Measurements from ENCODE around the gene ARL13B.
A peak's percentile ranks its signal among the peaks of the same experiment; 100 is the strongest.
"Not testable (repeated sequence)": the region's sequence is repeated elsewhere in the genome, so short reads cannot be mapped to it uniquely, and the experiment has no call there.

ARL13B gene

DNA sequence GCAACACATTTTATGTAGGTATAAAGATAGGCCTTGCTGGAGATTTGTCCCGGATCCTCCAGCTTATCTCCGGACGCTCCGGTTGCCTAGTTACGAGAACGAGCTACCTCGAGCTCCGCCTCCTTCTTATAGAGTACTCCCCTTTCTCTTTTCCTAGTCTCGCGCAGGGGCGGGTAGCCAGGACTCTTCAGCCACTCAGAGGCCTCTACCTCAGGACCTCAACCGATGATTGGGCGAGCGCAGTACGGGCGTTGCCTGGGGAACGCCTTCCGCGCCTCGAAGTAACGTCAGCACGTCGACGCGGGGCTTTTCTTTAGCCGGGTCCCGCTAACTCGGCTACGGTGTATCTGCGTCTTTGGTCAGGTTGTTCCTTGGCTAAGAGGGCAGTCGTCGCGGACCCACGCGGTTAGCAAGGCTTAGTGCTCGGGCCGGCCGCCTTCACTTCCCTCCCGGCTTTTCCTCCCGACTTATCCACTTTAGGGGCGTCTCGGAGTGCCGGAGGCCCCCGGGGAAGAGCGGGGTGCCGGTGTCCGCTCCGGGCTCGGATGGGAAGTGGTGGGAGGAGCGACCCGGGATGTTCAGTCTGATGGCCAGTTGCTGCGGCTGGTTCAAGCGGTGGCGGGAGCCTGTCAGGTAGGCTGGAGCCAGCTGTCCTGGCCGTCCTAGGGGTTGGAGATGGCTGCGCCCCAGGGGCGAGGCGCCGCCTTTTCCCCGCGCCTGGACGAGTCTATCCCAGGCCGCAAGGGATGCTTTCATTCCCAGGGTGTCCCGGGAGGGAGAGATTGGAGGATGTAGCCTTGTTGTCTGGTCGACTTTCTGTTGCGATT is at the start of gene ARL13B:
TSS of gene ARL13B (plus strand) at position 306 of the 827 bp plus-strand sequence. CDS start at position 575, 269 bp downstream.
- peak within 1 kb of the TSS; percentile 63 for H3K4me3 ChIP-seq (ENCODE audit: low read length)
- TF ChIP-seq, protein P1, sequence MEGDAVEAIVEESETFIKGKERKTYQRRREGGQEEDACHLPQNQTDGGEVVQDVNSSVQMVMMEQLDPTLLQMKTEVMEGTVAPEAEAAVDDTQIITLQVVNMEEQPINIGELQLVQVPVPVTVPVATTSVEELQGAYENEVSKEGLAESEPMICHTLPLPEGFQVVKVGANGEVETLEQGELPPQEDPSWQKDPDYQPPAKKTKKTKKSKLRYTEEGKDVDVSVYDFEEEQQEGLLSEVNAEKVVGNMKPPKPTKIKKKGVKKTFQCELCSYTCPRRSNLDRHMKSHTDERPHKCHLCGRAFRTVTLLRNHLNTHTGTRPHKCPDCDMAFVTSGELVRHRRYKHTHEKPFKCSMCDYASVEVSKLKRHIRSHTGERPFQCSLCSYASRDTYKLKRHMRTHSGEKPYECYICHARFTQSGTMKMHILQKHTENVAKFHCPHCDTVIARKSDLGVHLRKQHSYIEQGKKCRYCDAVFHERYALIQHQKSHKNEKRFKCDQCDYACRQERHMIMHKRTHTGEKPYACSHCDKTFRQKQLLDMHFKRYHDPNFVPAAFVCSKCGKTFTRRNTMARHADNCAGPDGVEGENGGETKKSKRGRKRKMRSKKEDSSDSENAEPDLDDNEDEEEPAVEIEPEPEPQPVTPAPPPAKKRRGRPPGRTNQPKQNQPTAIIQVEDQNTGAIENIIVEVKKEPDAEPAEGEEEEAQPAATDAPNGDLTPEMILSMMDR (IDR thresholded peaks at IDR 0.05; ENCODE audit: insufficient read depth, low read depth, low read length, missing control alignments): no peak
- DNase-seq (ENCODE audit: low read depth): peak; percentile 99

DNA sequence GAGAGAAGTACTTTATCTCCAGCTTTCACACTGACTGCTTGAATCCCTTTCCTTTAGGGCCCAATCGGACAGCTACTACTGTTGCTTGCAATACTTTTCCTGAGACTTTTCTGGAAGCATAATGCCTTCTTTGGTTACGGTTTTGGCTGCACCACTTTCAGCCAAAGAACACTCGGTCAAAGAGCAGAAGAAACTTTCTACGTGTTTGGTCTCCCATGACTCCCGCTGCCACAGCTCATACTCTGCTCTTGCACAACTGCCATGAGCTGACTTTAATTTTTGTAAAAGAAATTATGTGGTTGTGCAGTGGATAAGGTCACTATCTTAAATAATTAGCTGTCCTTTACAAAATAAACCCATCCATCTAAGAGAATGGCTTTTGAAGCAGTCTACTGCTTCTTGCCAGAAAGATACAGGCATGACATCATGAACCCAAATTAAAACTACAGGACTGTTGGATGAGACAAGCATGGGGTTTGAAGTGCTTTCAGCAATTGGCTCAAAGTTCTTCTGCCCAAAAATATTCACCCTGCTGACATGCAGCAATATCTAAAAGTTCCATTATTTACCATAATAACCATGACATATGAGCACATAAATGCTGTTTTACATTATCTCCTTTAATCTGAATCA is 48.2 kb upstream of the ARL13B start:
- no peak for DNase-seq (ENCODE audit: low read depth)
- no peak overlapping the region for H3K4me3 ChIP-seq (ENCODE audit: low read length)
- TF ChIP-seq, protein P1 (IDR thresholded peaks at IDR 0.05; ENCODE audit: insufficient read depth, low read depth, low read length, missing control alignments): no peak

DNA sequence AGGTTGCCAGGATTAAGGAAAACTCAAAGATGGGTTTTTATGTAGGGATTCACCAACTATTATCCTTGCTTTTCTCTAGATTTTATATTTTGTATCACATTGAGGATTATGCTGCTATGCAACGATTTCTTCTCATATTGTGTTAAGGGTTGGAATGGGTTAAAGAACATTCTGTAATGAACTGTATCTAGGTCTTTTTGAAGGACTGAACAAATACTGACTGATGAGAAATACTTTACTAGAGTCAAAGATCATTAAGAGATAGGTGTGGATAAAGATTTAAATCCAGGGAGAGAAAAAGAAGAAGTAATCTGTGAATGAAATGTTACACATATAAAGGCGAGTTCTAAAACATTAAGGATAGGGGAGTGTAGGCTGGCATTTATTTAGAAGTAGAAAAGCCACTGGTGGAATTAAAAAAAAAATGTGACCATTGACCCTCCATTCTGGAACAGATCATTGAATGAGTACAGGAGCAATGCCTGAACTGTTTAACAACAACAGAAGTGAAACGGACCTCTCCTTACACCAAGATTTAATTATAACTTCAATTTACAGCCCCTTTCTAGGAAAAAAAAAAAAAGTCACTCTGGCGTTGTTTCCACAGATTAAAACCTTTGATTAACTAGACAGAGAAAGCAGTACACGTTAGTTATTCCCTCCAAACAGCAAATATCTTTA is 45.4 kb upstream of the ARL13B start:
- TF ChIP-seq, protein P1 (IDR thresholded peaks at IDR 0.05; ENCODE audit: insufficient read depth, low read depth, low read length, missing control alignments): no peak
- H3K4me3 ChIP-seq (ENCODE audit: low read length): no peak overlapping the region
- DNase-seq (ENCODE audit: low read depth): no peak

DNA sequence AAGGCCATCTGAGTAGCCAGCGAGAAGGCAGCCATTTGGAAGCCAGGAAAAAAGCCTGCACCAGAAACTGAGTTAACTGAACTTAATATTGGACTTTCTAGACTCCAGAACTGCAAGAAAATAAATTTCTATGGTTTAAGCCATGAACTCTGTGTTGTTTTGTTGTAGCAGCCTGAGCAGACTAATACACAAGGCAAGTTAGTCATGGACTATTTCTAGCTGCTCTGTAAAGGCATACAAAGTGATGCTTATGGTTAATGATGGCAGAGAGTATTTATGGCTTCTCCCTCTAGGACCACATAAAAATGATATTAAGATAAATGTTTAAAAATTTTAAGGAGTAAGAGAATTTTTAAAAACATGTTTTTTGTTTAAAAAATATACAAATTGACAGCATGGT is 43.4 kb upstream of the ARL13B start:
- TF ChIP-seq, protein P1 (IDR thresholded peaks at IDR 0.05; ENCODE audit: insufficient read depth, low read depth, low read length, missing control alignments): no peak
- no peak for DNase-seq (ENCODE audit: low read depth)
- H3K4me3 ChIP-seq (ENCODE audit: low read length): no peak overlapping the region

DNA sequence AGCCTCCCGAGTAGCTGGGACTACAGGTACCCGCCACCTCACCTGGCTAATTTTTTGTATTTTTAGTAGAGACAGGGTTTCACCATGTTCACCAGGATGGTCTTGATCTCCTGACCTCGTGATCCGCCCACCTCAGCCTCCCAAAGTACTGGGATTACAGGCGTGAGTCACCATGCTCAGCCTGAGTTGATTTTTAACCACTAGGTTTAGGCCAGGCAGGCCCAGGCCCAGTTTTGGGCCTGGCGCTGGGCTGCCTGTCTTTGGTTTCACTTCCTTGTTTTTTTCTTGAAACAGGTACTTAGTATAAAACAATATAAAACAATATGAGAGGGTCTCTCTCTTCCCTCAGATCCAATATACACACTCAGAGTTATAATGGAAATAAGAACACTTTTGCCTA is 42.5 kb upstream of the ARL13B start:
- not testable (repeated sequence) for DNase-seq (ENCODE audit: low read depth); H3K4me3 ChIP-seq (ENCODE audit: low read length)

DNA sequence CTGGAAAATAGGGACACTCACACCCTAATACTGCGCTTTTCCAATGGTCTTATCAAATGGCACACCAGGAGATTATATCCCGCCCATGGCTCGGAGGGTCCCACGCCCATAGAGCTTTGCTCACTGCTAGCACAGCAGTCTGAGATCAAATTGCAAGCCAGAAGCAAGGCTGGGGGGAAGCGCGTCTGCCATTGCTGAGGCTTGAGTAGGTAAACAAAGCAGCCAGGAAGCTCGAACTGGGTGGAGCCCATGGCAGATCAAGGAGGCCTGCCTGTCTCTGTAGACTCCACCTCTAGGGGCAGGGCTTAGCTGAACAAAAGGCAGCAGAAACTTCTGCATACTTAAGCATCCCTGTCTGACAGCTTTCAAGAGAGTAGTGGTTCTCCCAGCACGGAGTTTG is 30.0 kb upstream of the ARL13B start:
- H3K4me3 ChIP-seq (ENCODE audit: low read length); DNase-seq (ENCODE audit: low read depth): not testable (repeated sequence)

DNA sequence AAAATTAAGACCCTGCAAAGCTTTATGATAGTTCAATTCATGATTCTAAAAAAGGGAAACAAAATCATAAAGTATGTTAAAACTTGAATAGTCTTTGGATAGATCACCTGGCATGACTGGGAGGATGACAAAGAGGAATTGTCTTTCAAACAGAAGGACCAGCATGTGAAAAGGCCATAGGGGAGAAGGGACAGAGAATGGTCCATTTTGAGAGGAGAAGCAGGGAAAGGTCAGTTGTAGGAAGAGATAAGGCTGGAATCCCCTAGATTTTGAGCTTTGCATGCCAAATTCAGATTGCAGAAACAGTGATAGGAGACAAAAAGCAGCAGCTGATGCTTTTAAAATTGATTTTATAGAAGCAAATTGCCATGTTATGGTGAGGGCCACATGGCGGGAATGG is 18.9 kb upstream of the ARL13B start:
- TF ChIP-seq, protein P1 (IDR thresholded peaks at IDR 0.05; ENCODE audit: insufficient read depth, low read depth, low read length, missing control alignments): no peak
- H3K4me3 ChIP-seq (ENCODE audit: low read length): no peak overlapping the region
- no peak for DNase-seq (ENCODE audit: low read depth)
